Measurements from ENCODE around the gene WDR83. TPM values are rescaled to one million over a fixed set of nuclear protein-coding genes. Genes with fewer than 3 reads are reported as not detected.

WDR83 gene
- total and polyA plus RNA-seq, 2 of the 8 experiments (the other 6 are each of a cell fraction or from before 2014, with no cell fraction given): 12.6 to 15.3 TPM

DNA sequence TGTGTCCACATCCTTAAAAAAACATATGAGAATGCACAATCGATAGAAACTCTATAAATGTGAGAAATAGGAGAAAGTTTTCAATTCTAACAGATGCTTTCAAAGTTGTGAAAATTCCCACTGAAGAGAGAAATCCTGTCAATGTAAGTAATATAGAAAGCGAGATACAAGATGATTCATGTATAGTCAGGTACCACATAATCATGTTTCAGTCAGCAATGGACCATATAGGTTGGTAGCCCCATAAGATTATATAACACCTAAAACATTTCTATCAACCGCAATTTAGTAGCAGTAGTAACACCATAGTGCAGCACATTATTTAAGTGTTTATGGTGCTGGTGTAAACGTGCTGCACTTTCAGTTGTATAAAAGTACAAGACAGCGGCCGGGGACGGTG is 37.4 kb upstream of the WDR83 start (continued):
- TF ChIP-seq, protein P1, sequence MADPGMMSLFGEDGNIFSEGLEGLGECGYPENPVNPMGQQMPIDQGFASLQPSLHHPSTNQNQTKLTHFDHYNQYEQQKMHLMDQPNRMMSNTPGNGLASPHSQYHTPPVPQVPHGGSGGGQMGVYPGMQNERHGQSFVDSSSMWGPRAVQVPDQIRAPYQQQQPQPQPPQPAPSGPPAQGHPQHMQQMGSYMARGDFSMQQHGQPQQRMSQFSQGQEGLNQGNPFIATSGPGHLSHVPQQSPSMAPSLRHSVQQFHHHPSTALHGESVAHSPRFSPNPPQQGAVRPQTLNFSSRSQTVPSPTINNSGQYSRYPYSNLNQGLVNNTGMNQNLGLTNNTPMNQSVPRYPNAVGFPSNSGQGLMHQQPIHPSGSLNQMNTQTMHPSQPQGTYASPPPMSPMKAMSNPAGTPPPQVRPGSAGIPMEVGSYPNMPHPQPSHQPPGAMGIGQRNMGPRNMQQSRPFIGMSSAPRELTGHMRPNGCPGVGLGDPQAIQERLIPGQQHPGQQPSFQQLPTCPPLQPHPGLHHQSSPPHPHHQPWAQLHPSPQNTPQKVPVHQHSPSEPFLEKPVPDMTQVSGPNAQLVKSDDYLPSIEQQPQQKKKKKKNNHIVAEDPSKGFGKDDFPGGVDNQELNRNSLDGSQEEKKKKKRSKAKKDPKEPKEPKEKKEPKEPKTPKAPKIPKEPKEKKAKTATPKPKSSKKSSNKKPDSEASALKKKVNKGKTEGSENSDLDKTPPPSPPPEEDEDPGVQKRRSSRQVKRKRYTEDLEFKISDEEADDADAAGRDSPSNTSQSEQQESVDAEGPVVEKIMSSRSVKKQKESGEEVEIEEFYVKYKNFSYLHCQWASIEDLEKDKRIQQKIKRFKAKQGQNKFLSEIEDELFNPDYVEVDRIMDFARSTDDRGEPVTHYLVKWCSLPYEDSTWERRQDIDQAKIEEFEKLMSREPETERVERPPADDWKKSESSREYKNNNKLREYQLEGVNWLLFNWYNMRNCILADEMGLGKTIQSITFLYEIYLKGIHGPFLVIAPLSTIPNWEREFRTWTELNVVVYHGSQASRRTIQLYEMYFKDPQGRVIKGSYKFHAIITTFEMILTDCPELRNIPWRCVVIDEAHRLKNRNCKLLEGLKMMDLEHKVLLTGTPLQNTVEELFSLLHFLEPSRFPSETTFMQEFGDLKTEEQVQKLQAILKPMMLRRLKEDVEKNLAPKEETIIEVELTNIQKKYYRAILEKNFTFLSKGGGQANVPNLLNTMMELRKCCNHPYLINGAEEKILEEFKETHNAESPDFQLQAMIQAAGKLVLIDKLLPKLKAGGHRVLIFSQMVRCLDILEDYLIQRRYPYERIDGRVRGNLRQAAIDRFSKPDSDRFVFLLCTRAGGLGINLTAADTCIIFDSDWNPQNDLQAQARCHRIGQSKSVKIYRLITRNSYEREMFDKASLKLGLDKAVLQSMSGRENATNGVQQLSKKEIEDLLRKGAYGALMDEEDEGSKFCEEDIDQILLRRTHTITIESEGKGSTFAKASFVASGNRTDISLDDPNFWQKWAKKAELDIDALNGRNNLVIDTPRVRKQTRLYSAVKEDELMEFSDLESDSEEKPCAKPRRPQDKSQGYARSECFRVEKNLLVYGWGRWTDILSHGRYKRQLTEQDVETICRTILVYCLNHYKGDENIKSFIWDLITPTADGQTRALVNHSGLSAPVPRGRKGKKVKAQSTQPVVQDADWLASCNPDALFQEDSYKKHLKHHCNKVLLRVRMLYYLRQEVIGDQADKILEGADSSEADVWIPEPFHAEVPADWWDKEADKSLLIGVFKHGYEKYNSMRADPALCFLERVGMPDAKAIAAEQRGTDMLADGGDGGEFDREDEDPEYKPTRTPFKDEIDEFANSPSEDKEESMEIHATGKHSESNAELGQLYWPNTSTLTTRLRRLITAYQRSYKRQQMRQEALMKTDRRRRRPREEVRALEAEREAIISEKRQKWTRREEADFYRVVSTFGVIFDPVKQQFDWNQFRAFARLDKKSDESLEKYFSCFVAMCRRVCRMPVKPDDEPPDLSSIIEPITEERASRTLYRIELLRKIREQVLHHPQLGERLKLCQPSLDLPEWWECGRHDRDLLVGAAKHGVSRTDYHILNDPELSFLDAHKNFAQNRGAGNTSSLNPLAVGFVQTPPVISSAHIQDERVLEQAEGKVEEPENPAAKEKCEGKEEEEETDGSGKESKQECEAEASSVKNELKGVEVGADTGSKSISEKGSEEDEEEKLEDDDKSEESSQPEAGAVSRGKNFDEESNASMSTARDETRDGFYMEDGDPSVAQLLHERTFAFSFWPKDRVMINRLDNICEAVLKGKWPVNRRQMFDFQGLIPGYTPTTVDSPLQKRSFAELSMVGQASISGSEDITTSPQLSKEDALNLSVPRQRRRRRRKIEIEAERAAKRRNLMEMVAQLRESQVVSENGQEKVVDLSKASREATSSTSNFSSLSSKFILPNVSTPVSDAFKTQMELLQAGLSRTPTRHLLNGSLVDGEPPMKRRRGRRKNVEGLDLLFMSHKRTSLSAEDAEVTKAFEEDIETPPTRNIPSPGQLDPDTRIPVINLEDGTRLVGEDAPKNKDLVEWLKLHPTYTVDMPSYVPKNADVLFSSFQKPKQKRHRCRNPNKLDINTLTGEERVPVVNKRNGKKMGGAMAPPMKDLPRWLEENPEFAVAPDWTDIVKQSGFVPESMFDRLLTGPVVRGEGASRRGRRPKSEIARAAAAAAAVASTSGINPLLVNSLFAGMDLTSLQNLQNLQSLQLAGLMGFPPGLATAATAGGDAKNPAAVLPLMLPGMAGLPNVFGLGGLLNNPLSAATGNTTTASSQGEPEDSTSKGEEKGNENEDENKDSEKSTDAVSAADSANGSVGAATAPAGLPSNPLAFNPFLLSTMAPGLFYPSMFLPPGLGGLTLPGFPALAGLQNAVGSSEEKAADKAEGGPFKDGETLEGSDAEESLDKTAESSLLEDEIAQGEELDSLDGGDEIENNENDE (IDR thresholded peaks at IDR 0.05; ENCODE audit: insufficient replicate concordance, low read length): no peak
- TF ChIP-seq CEBPB (IDR thresholded peaks at IDR 0.05; ENCODE audit: low read depth, low read length): no peak
- no peak for TF ChIP-seq FOSL1 (IDR thresholded peaks at IDR 0.05; ENCODE audit: insufficient read depth, low read depth, low read length)
- no peak for TF ChIP-seq ZNF274 (IDR thresholded peaks at IDR 0.05; ENCODE audit: borderline replicate concordance, extremely low read depth, low read length)

All from H1 (cell line).